ENCODE results near the gene ZNRF1. TPM values are rescaled to one million over a fixed set of nuclear protein-coding genes. Genes with fewer than 3 reads are reported as not detected.

The ZNRF1 gene
- total RNA-seq, 2 experiments from 2014 or later, result 11.0 to 13.7 TPM

DNA sequence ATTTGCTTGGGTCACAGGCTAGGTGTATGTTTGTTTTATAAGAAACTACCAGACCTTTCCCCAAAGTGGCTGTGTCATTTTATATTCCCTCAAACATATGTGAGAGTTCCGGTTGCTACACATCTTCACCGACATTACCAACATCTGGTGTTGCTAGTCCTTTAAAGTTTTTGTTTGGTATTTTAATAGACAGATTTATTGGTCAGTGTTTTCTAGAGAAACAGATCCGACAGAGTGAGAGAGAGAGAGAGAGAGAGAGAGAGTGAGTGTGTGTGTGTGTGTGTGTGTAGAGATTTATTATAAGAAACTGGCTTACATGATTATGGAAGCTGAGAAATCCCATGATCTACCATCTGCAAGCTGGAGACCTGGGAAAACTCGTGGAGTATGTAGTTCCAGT is 86.7 kb downstream of the ZNRF1 start:
- TF ChIP-seq, protein P1, sequence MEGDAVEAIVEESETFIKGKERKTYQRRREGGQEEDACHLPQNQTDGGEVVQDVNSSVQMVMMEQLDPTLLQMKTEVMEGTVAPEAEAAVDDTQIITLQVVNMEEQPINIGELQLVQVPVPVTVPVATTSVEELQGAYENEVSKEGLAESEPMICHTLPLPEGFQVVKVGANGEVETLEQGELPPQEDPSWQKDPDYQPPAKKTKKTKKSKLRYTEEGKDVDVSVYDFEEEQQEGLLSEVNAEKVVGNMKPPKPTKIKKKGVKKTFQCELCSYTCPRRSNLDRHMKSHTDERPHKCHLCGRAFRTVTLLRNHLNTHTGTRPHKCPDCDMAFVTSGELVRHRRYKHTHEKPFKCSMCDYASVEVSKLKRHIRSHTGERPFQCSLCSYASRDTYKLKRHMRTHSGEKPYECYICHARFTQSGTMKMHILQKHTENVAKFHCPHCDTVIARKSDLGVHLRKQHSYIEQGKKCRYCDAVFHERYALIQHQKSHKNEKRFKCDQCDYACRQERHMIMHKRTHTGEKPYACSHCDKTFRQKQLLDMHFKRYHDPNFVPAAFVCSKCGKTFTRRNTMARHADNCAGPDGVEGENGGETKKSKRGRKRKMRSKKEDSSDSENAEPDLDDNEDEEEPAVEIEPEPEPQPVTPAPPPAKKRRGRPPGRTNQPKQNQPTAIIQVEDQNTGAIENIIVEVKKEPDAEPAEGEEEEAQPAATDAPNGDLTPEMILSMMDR (IDR thresholded peaks at IDR 0.05), result no peak
- Mint-ChIP-seq H3K4me3 (no peak overlapping the region), H3K9me3 (no peaks in the 10 kb centered on the region), H3K27ac (no peak overlapping the region), H3K36me3 (ENCODE audit: low read depth) (no peaks in the 10 kb centered on the region), H3K27me3 (no peaks in the 10 kb centered on the region), H3K4me1 (ENCODE audit: low read depth) (peaks cover 9% of the 10 kb centered on the region)
- ATAC-seq (no peak), DNase-seq (no peak)
- ChIA-PET POLR2A (no interaction called here), CTCF (interaction anchor here (2.0 kb wide), 1 partner anchor 26 kb away, joined by 6 read pairs; no protein-coding TSS in a partner anchor)
- intact Hi-C loops (cut with micrococcal nuclease), result no loop called here

DNA sequence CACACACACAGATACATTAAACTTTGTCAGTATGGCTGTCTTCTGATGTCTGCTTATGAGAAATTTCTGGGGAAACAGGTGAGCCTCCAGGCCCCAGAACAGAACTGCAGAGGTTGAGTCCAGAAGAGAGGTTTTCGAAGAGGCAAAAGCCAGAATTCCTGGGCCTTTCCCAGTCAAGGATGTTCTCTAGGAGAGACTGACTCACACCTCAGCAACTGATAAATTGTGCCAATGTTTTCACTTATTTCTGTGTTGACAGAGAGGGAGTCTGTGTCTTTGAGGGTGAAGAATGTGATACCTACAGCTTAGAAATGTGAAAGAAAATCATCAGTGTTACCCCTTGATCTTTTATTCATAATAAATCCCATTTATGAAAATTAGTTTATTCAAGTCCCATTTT is 87.5 kb downstream of the ZNRF1 start:
- intact Hi-C loops (cut with micrococcal nuclease), result no loop called here
- Mint-ChIP-seq H3K27me3 (no peaks in the 10 kb centered on the region), H3K9me3 (no peaks in the 10 kb centered on the region), H3K36me3 (ENCODE audit: low read depth) (no peaks in the 10 kb centered on the region), H3K27ac (no peak overlapping the region), H3K4me3 (no peak overlapping the region), H3K4me1 (ENCODE audit: low read depth) (peaks cover 10% of the 10 kb centered on the region)
- CTCF ChIA-PET, result no interaction called here
- POLR2A ChIA-PET, result interaction anchor here (0.7 to 1.2 kb wide), 2 partner anchors 12 to 514 kb away, joined by 3 to 4 read pairs; no protein-coding TSS in a partner anchor
- DNase-seq (no peak), ATAC-seq (no peak)
- TF ChIP-seq, protein P1 (IDR thresholded peaks at IDR 0.05), result no peak

DNA sequence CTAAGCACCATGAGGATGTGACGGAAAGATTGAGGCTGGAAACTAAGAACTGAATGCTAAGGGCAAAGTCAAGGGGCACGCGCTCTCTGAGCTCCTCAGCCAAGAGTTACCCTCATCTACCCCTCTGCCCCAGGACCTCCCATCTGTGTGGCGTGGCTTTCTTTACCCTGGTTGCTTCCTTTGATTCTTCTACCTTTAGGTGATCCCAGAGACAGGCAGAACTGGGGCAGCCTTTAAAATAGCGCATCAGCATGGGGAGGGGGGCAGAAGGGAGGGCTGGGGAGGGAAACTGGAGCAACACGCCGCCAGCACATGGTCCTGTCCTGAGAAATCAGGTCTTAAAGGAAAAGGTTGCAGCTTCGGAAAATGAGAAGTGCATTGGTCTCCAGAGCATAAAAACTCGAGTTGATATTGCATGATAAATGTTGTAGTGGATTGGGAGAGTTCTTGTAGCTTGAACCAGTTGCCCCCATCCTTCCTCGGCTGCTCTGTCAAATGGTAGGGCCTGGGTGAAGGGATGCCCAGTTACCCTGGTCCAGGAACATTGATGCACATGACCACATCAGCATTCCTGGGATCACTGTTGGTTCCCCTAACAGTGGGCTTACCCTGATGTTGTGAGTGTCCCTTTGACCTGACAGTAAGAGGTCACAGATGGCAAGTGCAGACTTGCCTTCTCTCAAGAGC is 88.0 kb downstream of the ZNRF1 start:
- Mint-ChIP-seq H3K36me3 (ENCODE audit: low read depth) (no peaks in the 10 kb centered on the region), H3K9me3 (no peaks in the 10 kb centered on the region), H3K4me1 (ENCODE audit: low read depth) (peaks cover 8% of the 10 kb centered on the region), H3K4me3 (no peak overlapping the region), H3K27ac (no peak overlapping the region), H3K27me3 (no peaks in the 10 kb centered on the region)
- TF ChIP-seq, protein P1 (IDR thresholded peaks at IDR 0.05), result no peak
- CTCF ChIA-PET, result no interaction called here
- no peak for DNase-seq
- no peak for ATAC-seq
- POLR2A ChIA-PET, result interaction anchor here (0.7 to 1.2 kb wide), 2 partner anchors 12 to 513 kb away, joined by 3 to 4 read pairs; no protein-coding TSS in a partner anchor
- intact Hi-C loops (cut with micrococcal nuclease), result no loop called here

DNA sequence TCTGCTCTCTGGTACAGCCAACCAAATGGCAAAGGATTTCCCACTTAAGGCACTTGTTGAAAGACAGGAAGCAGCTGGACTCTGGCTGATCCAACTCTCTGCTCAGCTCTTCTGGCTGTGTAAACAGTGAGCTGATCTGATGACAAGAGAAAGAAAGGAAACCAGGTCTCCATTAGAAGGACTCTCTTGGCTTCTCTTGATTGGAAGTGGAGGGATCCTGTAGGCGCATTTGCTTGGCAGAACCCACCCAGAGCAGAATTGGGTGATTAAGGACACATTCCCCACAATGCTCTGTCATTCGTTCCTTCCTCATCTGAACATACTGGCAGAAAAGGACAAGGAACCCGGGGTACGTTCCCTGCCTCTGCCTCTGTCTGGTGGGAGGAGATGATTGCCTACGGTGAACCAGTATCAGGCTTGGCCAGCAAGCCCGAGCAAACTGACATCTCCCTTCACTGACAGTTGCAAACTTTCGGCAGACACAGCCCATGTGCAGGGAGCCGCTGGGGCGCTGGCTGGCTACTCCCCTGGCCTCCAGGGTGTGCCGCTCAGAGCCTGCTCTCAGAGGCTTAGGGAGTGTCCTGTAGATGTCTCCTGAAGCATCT is 88.7 kb downstream of the ZNRF1 start:
- no peak for DNase-seq
- intact Hi-C loops (cut with micrococcal nuclease), result no loop called here
- TF ChIP-seq, protein P1 (IDR thresholded peaks at IDR 0.05), result no peak
- no peaks in the 10 kb centered on the region for H3K9me3 Mint-ChIP-seq
- no peaks in the 10 kb centered on the region for H3K27me3 Mint-ChIP-seq
- H3K4me1 Mint-ChIP-seq (ENCODE audit: low read depth), result peaks cover 8% of the 10 kb centered on the region
- POLR2A ChIA-PET, result interaction anchor here (1.2 kb wide), 1 partner anchor 13 kb away, joined by 4 read pairs; no protein-coding TSS in a partner anchor
- ATAC-seq, result no peak
- H3K4me3 Mint-ChIP-seq, result no peak overlapping the region
- H3K36me3 Mint-ChIP-seq (ENCODE audit: low read depth), result no peaks in the 10 kb centered on the region
- no peak overlapping the region for H3K27ac Mint-ChIP-seq
- CTCF ChIA-PET, result no interaction called here

DNA sequence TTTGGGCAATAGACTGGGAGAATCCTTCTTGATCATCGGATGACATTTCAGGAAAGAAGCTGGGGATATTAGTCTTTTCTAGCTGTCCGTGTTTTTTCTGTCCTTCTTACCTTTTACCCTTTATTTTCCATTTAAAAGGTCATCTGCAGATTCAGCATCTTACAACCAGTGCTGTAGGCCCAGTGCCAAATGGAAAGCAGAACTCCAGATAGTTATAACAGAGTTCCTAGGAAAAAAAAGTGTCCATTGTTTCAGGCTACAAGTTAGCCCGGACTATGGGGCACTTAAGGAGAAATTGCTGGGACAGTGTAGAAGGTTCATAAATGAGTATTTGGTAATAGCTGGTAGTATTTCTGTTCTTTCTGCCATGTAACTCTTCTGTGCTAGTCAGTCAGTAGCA is 89.4 kb downstream of the ZNRF1 start:
- Mint-ChIP-seq H3K36me3 (ENCODE audit: low read depth) (no peaks in the 10 kb centered on the region), H3K27me3 (no peaks in the 10 kb centered on the region), H3K27ac (no peak overlapping the region), H3K4me3 (no peak overlapping the region), H3K4me1 (ENCODE audit: low read depth) (peaks cover 8% of the 10 kb centered on the region), H3K9me3 (no peaks in the 10 kb centered on the region)
- ATAC-seq (no peak), DNase-seq (no peak)
- intact Hi-C loops (cut with micrococcal nuclease), result no loop called here
- ChIA-PET CTCF (interaction anchor here (2.5 kb wide), 1 partner anchor 23 kb away, joined by 9 read pairs; no protein-coding TSS in a partner anchor), POLR2A (no interaction called here)
- TF ChIP-seq, protein P1 (IDR thresholded peaks at IDR 0.05), result no peak
